HepG2 (cell line): ENCODE data around the gene MSH4. TPM values are rescaled to one million over a fixed set of nuclear protein-coding genes. Genes with fewer than 3 reads are reported as not detected.

Experiments
- ATAC-seq: fragments of 200-7000 bp; cut with Tn5 transposase; 3 replicates; pipeline ENCODE4 v1.9.1; 2020; ENCODE audit warnings: mild to moderate bottlenecking, moderate library complexity
- BruUV-seq: library from RNA; stranded (reverse); fragments of 400-500 nt; replicated peaks from 2 replicates; lab custom pipeline; 2021; lab: Mats Ljungman, UMichigan
- CTCF ChIA-PET: fragments of 300-600 bp; formaldehyde crosslinking; extraction: SDS; loops from one replicate; lab custom pipeline; 2021; ENCODE audit warnings: low total read pairs, inconsistent platforms, low intra/inter-chr PET ratio; lab: Yijun Ruan, JAX
- POLR2A ChIA-PET: fragments of 350-600 bp; sonication (Branson Sonifier 250); formaldehyde crosslinking; loops from one replicate; lab custom pipeline; 2020; ENCODE audit warnings: antibody characterized with exemption, inconsistent platforms; lab: Yijun Ruan, JAX
- DNase-seq: peaks from one replicate; pipeline ENCODE4 v3.0.0-alpha.2; 2015; ENCODE audit warnings: low spot score
- FAIRE-seq: peaks from 3 replicates; lab custom pipeline; 2011; peaks lifted over from hg19 to GRCh38; lab: Jason Lieb, UNC
- H2AFZ ChIP-seq: one replicate; pipeline ENCODE4 v1.6.1; 2011; ENCODE audit warnings: low read length, inconsistent platforms
- H3K27ac ChIP-seq: fragments of 300-600 bp; 3 replicates; pipeline ENCODE4 v1.8.0; 2011; ENCODE audit warnings: mixed run types, mild to moderate bottlenecking, mixed read lengths, low read length, inconsistent platforms; ENCODE audit not compliant: insufficient read depth; ENCODE audit errors: extremely low read length
- H3K27me3 ChIP-seq, 2 experiments: fragments of 200-600 bp in 1 of 2; 2 replicates in 1 of 2; 3 replicates in 1 of 2; pipeline versions ENCODE4 v1.6.0 to v1.8.0; 2011; ENCODE audit warnings: low read length in 2 of 2, mild to moderate bottlenecking in 2 of 2, moderate library complexity in 2 of 2, inconsistent platforms in 1 of 2; ENCODE audit not compliant: insufficient read depth in 2 of 2, control insufficient read depth in 1 of 2
- H3K36me3 ChIP-seq, 2 experiments: fragments of 200-600 bp in 1 of 2; replicated peaks in 1 of 2; 2 replicates in 1 of 2; 3 replicates in 1 of 2; pipeline versions ENCODE4 v1.5.1 to v1.8.0; 2011; ENCODE audit warnings: low read length in 2 of 2, inconsistent platforms in 1 of 2; ENCODE audit not compliant: insufficient read depth in 2 of 2, control insufficient read depth in 1 of 2
- H3K4me1 ChIP-seq: 2 replicates; pipeline ENCODE4 v1.5.1; 2012; ENCODE audit warnings: low read length, inconsistent platforms; ENCODE audit not compliant: insufficient read depth
- H3K4me2 ChIP-seq: 2 replicates; pipeline ENCODE4 v1.6.0; 2011; ENCODE audit warnings: low read depth, low read length, inconsistent platforms
- H3K4me3 ChIP-seq, 3 experiments: fragments of 200-600 bp in 1 of 3; sonication (generic), shearing (Covaris generic) in 1 of 3; replicated peaks in 1 of 3; 2 replicates each; pipeline ENCODE4 v1.5.1; 2011 to 2016; ENCODE audit warnings: low read length in 3 of 3, inconsistent platforms in 2 of 3, low read depth in 2 of 3, mild to moderate bottlenecking in 2 of 3, control low read depth in 1 of 3, mixed read lengths in 1 of 3; ENCODE audit not compliant: insufficient read depth in 1 of 3
- H3K79me2 ChIP-seq: one replicate; pipeline ENCODE4 v1.6.1; 2011; ENCODE audit warnings: low read length, inconsistent platforms; ENCODE audit not compliant: insufficient read depth
- H3K9ac ChIP-seq: 2 replicates; pipeline ENCODE4 v1.6.0; 2011; ENCODE audit warnings: mild to moderate bottlenecking, low read depth, low read length, inconsistent platforms; ENCODE audit not compliant: insufficient read depth
- H3K9me3 ChIP-seq: 2 replicates; pipeline ENCODE4 v1.5.1; 2012; ENCODE audit warnings: mild to moderate bottlenecking, low read length
- H4K20me1 ChIP-seq: 2 replicates; pipeline ENCODE4 v1.6.0; 2011; ENCODE audit warnings: inconsistent platforms, mild to moderate bottlenecking, low read length, moderate library complexity; ENCODE audit not compliant: insufficient read depth
- CREB1 ChIP-seq, 2 experiments: fragments of 450-650 bp in 1 of 2; IDR thresholded peaks; 2 replicates each; pipeline ENCODE4 v1.6.1; 2016 to 2017; ENCODE audit warnings: control low read depth in 1 of 2, mild to moderate bottlenecking in 1 of 2, missing compliant biosample characterization in 1 of 2, missing genetic modification characterization in 1 of 2
- HES4 ChIP-seq: sonication (generic); formaldehyde crosslinking; IDR thresholded peaks from 2 replicates; pipeline ENCODE4 v1.9.0; 2021; ENCODE audit warnings: mild to moderate bottlenecking, missing genetic modification reagents, borderline replicate concordance
- POLR2AphosphoS5 ChIP-seq: IDR thresholded peaks from 2 replicates; pipeline ENCODE4 v1.6.1; 2012; ENCODE audit warnings: low read depth, low read length
- POLR2G ChIP-seq: fragments of 200-400 bp; formaldehyde crosslinking; IDR thresholded peaks from 2 replicates; pipeline ENCODE4 v1.6.1; 2018; ENCODE audit warnings: mild to moderate bottlenecking, low read depth, low read length, moderate library complexity
- SPEN ChIP-seq: sonication (generic); formaldehyde crosslinking; IDR thresholded peaks from 2 replicates; pipeline ENCODE4 v1.5.1; 2020; ENCODE audit warnings: low read depth, mild to moderate bottlenecking, missing genetic modification reagents
- SRSF4 ChIP-seq: fragments of 200-400 bp; formaldehyde crosslinking; IDR thresholded peaks from one replicate; pipeline ENCODE4 v1.6.1; 2018; ENCODE audit warnings: mild to moderate bottlenecking, low read depth, low read length, moderate library complexity; ENCODE audit not compliant: poor library complexity, severe bottlenecking
- ZC3H4 ChIP-seq: sonication (generic); formaldehyde crosslinking; IDR thresholded peaks from 2 replicates; pipeline ENCODE4 v1.4.0; 2020; ENCODE audit warnings: missing genetic modification reagents, borderline replicate concordance
- ZNF335 ChIP-seq: sonication (generic); formaldehyde crosslinking; IDR thresholded peaks from 2 replicates; pipeline ENCODE4 v1.4.0; 2020; ENCODE audit warnings: missing genetic modification reagents
- ZNF776 ChIP-seq: sonication (generic); formaldehyde crosslinking; IDR thresholded peaks from 2 replicates; pipeline ENCODE4 v1.4.0; 2020; ENCODE audit warnings: mild to moderate bottlenecking, missing genetic modification reagents
- WGBS: methylation state at CpG from one replicate; pipeline ENCODE4 v1.1.6; 2017; ENCODE audit warnings: low lambda C conversion rate; 5-methylcytosine and 5-hydroxymethylcytosine counted together
- in situ Hi-C: cut with HindIII; loops from 2 replicates; pipeline ENCODE4 v1.10.0; 2017; ENCODE audit warnings: low pct_unique_long_range_greater_than_20kb; ENCODE audit not compliant: extremely low pct_ligation_motif_present
- intact Hi-C: fragments of 100-400 bp; cut with micrococcal nuclease; formaldehyde crosslinking; loops from one replicate; pipeline ENCODE4 v1.10.0; 2022; ENCODE audit not compliant: unreplicated experiment
- polyA plus RNA-seq, 8 experiments: library from polyadenylated mRNA; depleted of rRNA in 3 of 8; stranded (reverse) in 7 of 8; unstranded in 1 of 8; fragments of >200 nt; fragmentation: Illumina TruSeq in 4 of 8; extraction: Trizol in 4 of 8; gene quantifications; 2 replicates each; pipeline versions ENCODE4 v1.2.1 to v1.2.3, GENCODE V29; 2011 to 2016; ENCODE audit warnings: low read depth in 4 of 8, missing spikeins in 1 of 8, mixed read lengths in 1 of 8; ENCODE audit not compliant: insufficient read depth in 1 of 8
- total RNA-seq, 5 experiments: library from RNA; depleted of rRNA; stranded (reverse); fragments of >200 nt; fragmentation: Illumina TruSeq; extraction: Trizol; gene quantifications; 2 replicates each; pipeline ENCODE4 v1.2.3, GENCODE V29; 2016; ENCODE audit warnings: low read depth in 1 of 5

Gene MSH4
- total and polyA plus RNA-seq, 2 of the 13 experiments (the other 11 are each of a cell fraction or from before 2014, with no cell fraction given): 0.01 to 0.09 TPM

DNA sequence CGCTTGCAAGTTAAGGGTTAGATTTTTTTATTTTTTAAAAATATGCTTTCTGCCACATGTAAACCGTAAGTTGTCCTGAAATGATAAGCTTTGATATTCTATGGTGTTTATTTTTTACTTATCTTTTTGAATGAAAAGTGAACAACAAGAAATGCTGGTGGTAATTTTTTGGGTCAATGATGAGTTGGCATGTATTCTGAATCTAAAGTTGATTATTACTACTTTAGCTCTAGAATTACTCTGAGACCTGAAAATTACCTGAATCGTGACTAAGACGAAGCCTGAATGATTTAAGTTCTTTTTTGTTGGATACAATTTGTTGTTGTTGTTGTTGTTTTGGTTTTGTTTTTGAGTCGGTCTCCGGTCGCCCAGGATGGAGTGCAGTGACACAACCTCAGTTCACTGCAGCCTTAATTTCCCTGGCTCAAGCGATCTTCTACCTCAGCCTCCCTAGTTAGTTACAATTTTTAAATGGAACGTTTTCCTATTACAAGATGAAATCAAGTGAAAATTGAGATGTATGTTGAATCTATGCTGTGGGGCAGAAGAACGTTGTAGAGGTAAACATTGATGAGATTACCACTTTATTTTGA lies 9.7 kb upstream of the MSH4 start (continued):
- TF ChIP-seq ZNF335 (CRISPR knock-in tag): 0 out of 2 replicates have a peak, but pooled peaks have one; percentile 7
- TF ChIP-seq HES4 (CRISPR knock-in tag): no peak

DNA sequence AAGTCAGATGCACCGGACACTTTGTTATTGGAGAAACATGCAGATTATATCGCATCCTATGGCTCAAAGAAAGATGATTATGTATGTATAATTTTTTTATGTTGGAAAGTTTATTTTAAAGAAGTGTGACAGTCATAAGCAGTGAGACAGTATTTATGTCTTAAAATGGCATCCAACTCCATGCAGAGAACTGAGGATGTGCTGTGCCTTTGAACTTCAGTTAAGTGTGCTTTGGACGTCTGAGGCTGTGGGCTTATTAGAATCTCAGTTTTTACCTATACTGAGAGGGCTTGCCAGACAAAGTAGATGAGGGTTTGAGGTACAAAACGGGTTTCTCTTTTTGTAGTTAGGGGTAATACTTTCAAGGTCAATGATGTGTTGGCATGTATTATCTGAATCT lies 9.2 kb upstream of the MSH4 start:
- H3K79me2 ChIP-seq: peaks cover 65% of the 10 kb centered on the region
- in situ Hi-C loops: loop anchor here (5.0 kb wide), 1 partner anchor 60 kb away; no protein-coding TSS in a partner anchor

More for the DNA sequence above, 9.2 kb upstream of the MSH4 start:
- ChIA-PET POLR2A (interaction anchor here (3.9 kb wide), 1 partner anchor 10 kb away, joined by 54 read pairs; the partner anchor contains the start of gene MSH4), CTCF (no interaction called here)
- DNase-seq (no peak), FAIRE-seq (no peak), ATAC-seq (no peak)
- WGBS: under 1% methylated on average over 4 of the region's 4 CpGs
- Histone ChIP-seq H3K4me3 (peak overlapping the region; percentile 81 to 98 (median 94)), H3K9me3 (no peaks in the 10 kb centered on the region), H4K20me1 (peaks cover 56% of the 10 kb centered on the region), H3K36me3 (peaks cover 4 to 33% of the 10 kb centered on the region in 2 experiments), H3K27ac (peak overlapping the region; percentile 89), H3K4me1 (peaks cover 48% of the 10 kb centered on the region), H2AFZ (no peak overlapping the region), H3K9ac (peak overlapping the region; percentile 95), H3K4me2 (peak overlapping the region; percentile 83), H3K27me3 (no peaks in the 10 kb centered on the region; a peak in 1 of 5 replicates)
- intact Hi-C loops: loop anchor here (2.0 kb wide), 1 partner anchor 173 kb away; no protein-coding TSS in a partner anchor
- no TSS peak for BruUV-seq
- TF ChIP-seq SPEN (CRISPR knock-in tag) (no peak), ZC3H4 (CRISPR knock-in tag) (0 out of 2 replicates have a peak, but pooled peaks have one; percentile 40), POLR2AphosphoS5 (0 out of 2 replicates have a peak, but pooled peaks have one; percentile 7), ZNF776 (no peak), CREB1 (IDR thresholded peaks at IDR 0.05) (no peak), CREB1 (CRISPR knock-in tag; IDR thresholded peaks at IDR 0.05) (0 out of 2 replicates have a peak, but pooled peaks have one; percentile 7), SRSF4 (peak; percentile 72), POLR2G (peak; percentile 32; the same call in 1 of the 2 replicates)
